ENCODE results near the gene PTPRCAP. TPM values are rescaled to one million over a fixed set of nuclear protein-coding genes. Genes with fewer than 3 reads are reported as not detected.

The PTPRCAP gene
- polyA plus RNA-seq, 1 donor from 2014 or later: 1,093 TPM

GRCh38 chr11:67417425-67417824, 20.1 kb downstream of the PTPRCAP start:
- Mint-ChIP-seq H3K9me3 (no peaks in the 10 kb centered on the region), H3K27me3 (peaks cover 3% of the 10 kb centered on the region), H3K36me3 (peaks cover 1% of the 10 kb centered on the region), H3K4me1 (peaks cover 31 to 47% (median 45%) of the 10 kb centered on the region in 3 donors), H3K4me3 (peak overlapping the region; percentile 34 to 96 (median 83)), H3K27ac (peak overlapping the region in 2 of 3 donors; percentile 89 to 96)

GRCh38 chr11:67416416-67417335, 20.8 kb downstream of the PTPRCAP start:
- H3K4me1 Mint-ChIP-seq: peaks cover 37 to 53% (median 52%) of the 10 kb centered on the region in 3 donors
- H3K27me3 Mint-ChIP-seq: peaks cover 3% of the 10 kb centered on the region
- H3K36me3 Mint-ChIP-seq: peaks cover 1% of the 10 kb centered on the region
- H3K4me3 Mint-ChIP-seq: peak overlapping the region; percentile 80 to 93 (median 92)
- no peaks in the 10 kb centered on the region for H3K9me3 Mint-ChIP-seq
- H3K27ac Mint-ChIP-seq: peak overlapping the region; percentile 89 to 96 (median 91)

- Mint-ChIP-seq H3K36me3 (no peaks in the 10 kb centered on the region), H3K27ac (peak within 1 kb of the TSS; percentile 91 to 96 (median 91)), H3K9me3 (no peaks in the 10 kb centered on the region), H3K4me3 (peak within 1 kb of the TSS; percentile 86 to 94 (median 92)), H3K4me1 (peaks cover 43 to 56% (median 55%) of the 10 kb centered on the region in 3 donors), H3K27me3 (peaks cover 3% of the 10 kb centered on the region)
Observed at GRCh38 chr11:67415501-67416304, 21.8 kb downstream of the PTPRCAP start, which contains the start of gene CARNS1. Gene CARNS1, plus strand, starts transcription at chr11:67415678. Its CDS starts 522 bp downstream, at chr11:67416200.

- no peaks in the 10 kb centered on the region for H3K9me3 Mint-ChIP-seq
- peak overlapping the region in 3 of 4 donors; percentile 78 to 94 (median 87) for H3K4me3 Mint-ChIP-seq
- H3K4me1 Mint-ChIP-seq: peaks cover 55 to 60% (median 58%) of the 10 kb centered on the region in 3 donors
- peaks cover 2% of the 10 kb centered on the region for H3K36me3 Mint-ChIP-seq
- H3K27me3 Mint-ChIP-seq: peaks cover 3% of the 10 kb centered on the region
- H3K27ac Mint-ChIP-seq: peak overlapping the region; percentile 68 to 100 (median 82)
Observed at GRCh38 chr11:67413266-67413849, 24.1 kb downstream of the PTPRCAP start.

- H3K4me1 Mint-ChIP-seq: peaks cover 59 to 60% (median 60%) of the 10 kb centered on the region in 3 donors
- no peaks in the 10 kb centered on the region for H3K9me3 Mint-ChIP-seq
- H3K27me3 Mint-ChIP-seq: peaks cover 3% of the 10 kb centered on the region
- H3K4me3 Mint-ChIP-seq: peak overlapping the region in 3 of 4 donors; percentile 78 to 94 (median 84)
- H3K36me3 Mint-ChIP-seq: peaks cover 4% of the 10 kb centered on the region
- H3K27ac Mint-ChIP-seq: peak overlapping the region; percentile 68 to 100 (median 82)
Observed at GRCh38 chr11:67412495-67413179, 24.8 kb downstream of the PTPRCAP start.

- Mint-ChIP-seq H3K4me3 (peak overlapping the region in 3 of 4 donors; percentile 80 to 100 (median 87)), H3K9me3 (no peaks in the 10 kb centered on the region), H3K4me1 (peaks cover 61 to 65% (median 63%) of the 10 kb centered on the region in 3 donors), H3K36me3 (peaks cover 9% of the 10 kb centered on the region), H3K27ac (peak overlapping the region in 1 of 3 donors; percentile 100), H3K27me3 (peaks cover 3% of the 10 kb centered on the region)
Observed at GRCh38 chr11:67411785-67412152, 25.7 kb downstream of the PTPRCAP start.

GRCh38 chr11:67410984-67411784, 26.3 kb downstream of the PTPRCAP start:
- Mint-ChIP-seq H3K27me3 (peaks cover 3% of the 10 kb centered on the region), H3K4me3 (peak overlapping the region; percentile 30 to 100 (median 88))

GRCh38 chr11:67410369-67410831, 27.1 kb downstream of the PTPRCAP start:
- Mint-ChIP-seq H3K9me3 (no peaks in the 10 kb centered on the region), H3K36me3 (peaks cover 9% of the 10 kb centered on the region), H3K4me1 (peaks cover 56 to 62% (median 59%) of the 10 kb centered on the region in 3 donors), H3K27me3 (peaks cover 3% of the 10 kb centered on the region), H3K27ac (peak overlapping the region; percentile 93 to 100 (median 96)), H3K4me3 (peak overlapping the region; percentile 90 to 100 (median 94))

More at GRCh38 chr11:67410984-67411784, 26.3 kb downstream of the PTPRCAP start:
- Mint-ChIP-seq H3K9me3 (no peaks in the 10 kb centered on the region), H3K27ac (peak overlapping the region; percentile 80 to 100 (median 96)), H3K4me1 (peaks cover 57 to 62% (median 58%) of the 10 kb centered on the region in 3 donors), H3K36me3 (peaks cover 9% of the 10 kb centered on the region)

- H3K4me3 Mint-ChIP-seq: peak overlapping the region; percentile 90 to 100 (median 94)
- H3K27ac Mint-ChIP-seq: peak overlapping the region; percentile 96 to 100 (median 96)
- H3K9me3 Mint-ChIP-seq: no peaks in the 10 kb centered on the region
- peaks cover 3% of the 10 kb centered on the region for H3K27me3 Mint-ChIP-seq
- H3K4me1 Mint-ChIP-seq: peaks cover 56 to 63% (median 59%) of the 10 kb centered on the region in 3 donors
- peaks cover 9% of the 10 kb centered on the region for H3K36me3 Mint-ChIP-seq
Observed at GRCh38 chr11:67409781-67410368, 27.6 kb downstream of the PTPRCAP start.

- peaks cover 56 to 63% (median 61%) of the 10 kb centered on the region in 3 donors for H3K4me1 Mint-ChIP-seq
- peaks cover 9% of the 10 kb centered on the region for H3K36me3 Mint-ChIP-seq
- H3K27me3 Mint-ChIP-seq: peaks cover 3% of the 10 kb centered on the region
- peak overlapping the region; percentile 80 to 100 (median 94) for H3K4me3 Mint-ChIP-seq
- peak overlapping the region; percentile 96 to 100 (median 96) for H3K27ac Mint-ChIP-seq
- no peaks in the 10 kb centered on the region for H3K9me3 Mint-ChIP-seq
Observed at GRCh38 chr11:67409261-67409666, 28.2 kb downstream of the PTPRCAP start.

- H3K4me1 Mint-ChIP-seq: peaks cover 56 to 63% (median 63%) of the 10 kb centered on the region in 3 donors
- H3K4me3 Mint-ChIP-seq: peak overlapping the region; percentile 90 to 100 (median 96)
- H3K36me3 Mint-ChIP-seq: peaks cover 9% of the 10 kb centered on the region
Observed at GRCh38 chr11:67408437-67409200, 28.9 kb downstream of the PTPRCAP start.

GRCh38 chr11:67407688-67408163, 29.8 kb downstream of the PTPRCAP start:
- Mint-ChIP-seq H3K9me3 (no peaks in the 10 kb centered on the region), H3K4me1 (peaks cover 50 to 56% (median 55%) of the 10 kb centered on the region in 3 donors), H3K27me3 (peaks cover 2% of the 10 kb centered on the region), H3K27ac (peak overlapping the region; percentile 92 to 100 (median 95)), H3K4me3 (peak overlapping the region; percentile 77 to 100 (median 96)), H3K36me3 (peaks cover 9% of the 10 kb centered on the region)

More at GRCh38 chr11:67408437-67409200, 28.9 kb downstream of the PTPRCAP start:
- H3K27me3 Mint-ChIP-seq: peaks cover 3% of the 10 kb centered on the region
- peak overlapping the region; percentile 92 to 100 (median 95) for H3K27ac Mint-ChIP-seq
- no peaks in the 10 kb centered on the region for H3K9me3 Mint-ChIP-seq

Measured in IgD-negative memory B cell (primary cell).